Pons (tissue), 1 donor: ENCODE measurements around the gene PSG1.
"Not testable (repeated sequence)": the region's sequence is repeated elsewhere in the genome, so short reads cannot be mapped to it uniquely, and the experiment has no call there.

Experiments
- DNase-seq: peaks from one replicate; pipeline ENCODE4 v3.0.0-alpha.2; 2016; ENCODE audit warnings: low spot score

The PSG1 gene

DNA sequence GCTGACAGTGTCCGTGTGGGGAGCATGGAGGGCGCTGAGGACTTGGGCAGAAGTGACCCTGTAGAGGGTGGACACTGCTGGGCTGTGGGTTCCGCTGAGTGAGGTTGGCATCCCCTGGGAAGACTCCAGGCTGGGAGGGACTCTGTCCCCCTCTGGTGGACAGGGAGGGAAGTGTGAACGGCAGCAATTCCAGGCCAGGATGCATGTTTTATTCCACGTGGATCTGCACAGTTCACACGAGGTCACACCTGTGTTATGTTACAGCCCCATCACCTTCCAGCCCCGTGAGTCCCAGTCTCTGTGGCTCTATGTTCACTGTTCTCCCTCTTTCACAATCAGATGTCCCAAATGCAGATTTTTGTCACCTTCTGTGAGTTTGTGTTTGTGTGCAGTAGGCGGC is 1.8 kb upstream of the PSG1 start:
- DNase-seq = not testable (repeated sequence)

DNA sequence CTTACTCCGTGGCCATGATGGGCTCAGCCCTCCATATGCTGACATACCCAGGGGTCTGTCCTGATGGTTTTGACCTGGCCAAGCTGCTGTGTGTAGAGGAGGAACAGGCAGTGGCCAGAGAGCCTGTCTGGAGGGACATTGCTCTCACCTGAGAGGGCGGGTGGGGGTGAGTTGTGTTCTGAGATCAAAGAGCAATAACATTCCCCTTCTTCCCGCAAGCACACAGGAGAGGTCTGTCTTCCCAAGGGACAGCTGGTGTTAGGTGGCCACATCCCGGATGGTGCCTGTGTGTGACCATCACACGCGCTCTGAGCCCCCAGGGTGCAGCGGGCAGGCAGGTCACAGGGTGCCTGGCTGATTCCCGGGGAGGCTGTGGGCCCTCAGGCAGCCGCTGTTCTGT is 1.1 kb upstream of the PSG1 start:
- DNase-seq = not testable (repeated sequence)

DNA sequence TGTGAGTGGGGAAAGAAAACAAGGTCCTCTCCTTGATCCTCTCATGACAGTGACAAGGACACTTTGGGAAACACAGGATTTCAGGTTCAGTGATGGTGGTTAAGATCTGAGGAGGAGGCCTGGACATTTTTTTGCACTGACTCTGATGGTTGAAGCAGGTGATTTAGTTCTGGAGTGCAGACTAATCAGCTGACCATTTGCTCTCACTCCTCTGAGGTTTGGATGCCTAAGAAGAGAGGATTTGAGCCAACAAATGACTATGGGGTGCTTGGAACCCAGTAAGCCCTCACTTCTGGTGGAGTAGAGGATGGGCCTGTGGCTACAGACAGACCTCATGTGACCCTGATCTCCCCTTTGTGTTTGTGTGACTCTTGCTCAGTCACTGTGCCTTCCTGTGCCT is 2.9 kb downstream of the PSG1 start:
- not testable (repeated sequence) for DNase-seq

DNA sequence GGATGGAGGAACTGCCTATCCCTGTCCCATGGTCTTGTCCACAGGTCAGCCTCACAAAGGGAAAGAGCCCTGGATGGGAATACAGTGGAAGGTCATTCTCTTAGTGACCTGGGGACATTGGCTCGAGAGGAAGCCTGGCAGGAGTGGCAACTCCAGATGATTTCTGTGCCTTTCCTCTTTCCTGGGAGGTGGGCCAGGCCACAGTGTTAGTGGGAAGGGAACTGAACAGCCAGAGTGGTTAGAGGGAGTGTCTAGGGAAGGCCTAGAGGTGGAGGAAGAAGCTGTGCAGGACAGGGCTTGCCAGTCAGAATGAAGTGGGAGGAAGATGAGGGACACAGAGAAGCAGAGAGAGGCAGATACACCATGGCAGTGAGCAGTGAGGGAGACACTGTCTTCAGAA is 3.6 kb downstream of the PSG1 start:
- DNase-seq = not testable (repeated sequence)

DNA sequence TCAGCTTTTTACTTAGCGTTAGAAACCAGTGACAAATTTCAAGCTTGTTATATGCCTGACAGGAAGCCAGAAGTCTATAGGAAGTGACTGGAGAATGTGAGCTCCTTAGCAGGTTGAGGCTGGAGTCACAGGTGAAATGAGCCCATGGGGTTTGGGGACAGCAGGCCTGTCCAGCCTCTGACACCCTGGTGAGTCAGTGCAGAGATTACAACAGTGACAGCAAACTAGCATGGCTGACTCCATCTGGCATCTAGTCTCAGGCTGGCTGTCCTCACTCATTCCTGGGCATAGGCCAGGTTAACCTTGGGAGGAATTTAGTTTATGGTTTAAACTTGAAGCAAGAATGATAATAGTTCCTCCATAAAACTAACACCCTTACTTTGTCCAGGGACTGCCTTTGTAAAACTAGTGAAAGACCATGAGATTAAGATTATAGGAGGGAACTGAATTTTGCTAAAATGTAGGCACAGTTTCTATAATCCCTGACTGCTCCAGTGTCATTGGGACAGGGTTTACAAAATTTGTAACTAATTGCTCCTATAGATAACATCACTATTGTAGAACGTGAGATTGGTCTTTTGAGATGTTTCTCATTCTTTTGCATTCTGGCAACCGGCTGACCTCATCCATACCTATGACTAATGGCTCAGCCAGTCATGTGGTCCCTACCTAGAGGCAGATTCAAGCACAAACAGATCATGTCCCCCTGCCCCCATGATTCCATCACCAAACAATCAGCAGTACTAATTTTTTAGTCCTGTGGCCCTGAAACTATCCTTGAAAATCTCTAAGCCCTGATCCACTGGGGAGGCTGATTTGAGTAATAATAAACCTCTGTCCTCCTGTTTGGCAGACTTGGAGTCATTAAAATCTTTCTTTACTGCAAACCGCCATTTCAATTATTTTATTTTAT is 4.4 kb downstream of the PSG1 start:
- DNase-seq = not testable (repeated sequence)

DNA sequence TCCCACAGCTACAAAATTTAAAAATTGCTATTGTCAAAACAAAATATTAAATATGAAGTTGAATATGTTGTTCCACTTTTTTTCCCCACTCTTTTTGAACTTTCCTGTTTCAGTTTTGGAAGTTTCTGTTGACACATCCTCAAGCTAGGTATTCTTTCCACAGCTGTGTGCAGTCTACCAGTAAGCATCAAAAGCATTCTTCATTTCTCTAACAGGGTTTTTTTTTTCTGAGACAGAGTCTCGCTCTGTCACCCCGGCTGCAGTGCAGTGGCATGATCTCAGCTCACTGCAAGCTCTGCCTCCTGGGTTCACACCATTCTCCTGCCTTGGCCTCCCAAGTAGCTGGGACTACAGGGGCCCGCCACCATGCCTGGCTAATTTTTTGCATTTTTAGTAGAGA is 5.4 kb downstream of the PSG1 start:
- not testable (repeated sequence) for DNase-seq

DNA sequence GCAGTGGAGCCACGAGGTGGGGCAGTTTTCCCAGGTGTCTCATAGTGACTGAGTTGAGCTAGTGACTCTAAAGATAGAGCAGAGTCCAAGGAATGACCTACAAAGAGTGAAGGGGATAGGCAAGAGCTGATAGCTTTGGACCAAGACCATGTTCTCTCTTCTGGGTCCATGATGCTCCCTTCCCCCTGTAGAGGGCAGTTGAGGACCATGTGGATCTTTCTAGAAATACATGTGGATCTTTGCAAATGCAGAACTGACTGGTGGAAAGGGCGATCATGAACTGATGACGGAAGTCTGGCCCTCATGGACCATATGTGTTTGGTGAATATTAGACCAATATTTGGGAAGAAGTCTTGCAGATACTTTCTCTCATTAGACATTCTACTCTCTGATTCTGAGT is 6.9 kb downstream of the PSG1 start:
- no peak for DNase-seq

DNA sequence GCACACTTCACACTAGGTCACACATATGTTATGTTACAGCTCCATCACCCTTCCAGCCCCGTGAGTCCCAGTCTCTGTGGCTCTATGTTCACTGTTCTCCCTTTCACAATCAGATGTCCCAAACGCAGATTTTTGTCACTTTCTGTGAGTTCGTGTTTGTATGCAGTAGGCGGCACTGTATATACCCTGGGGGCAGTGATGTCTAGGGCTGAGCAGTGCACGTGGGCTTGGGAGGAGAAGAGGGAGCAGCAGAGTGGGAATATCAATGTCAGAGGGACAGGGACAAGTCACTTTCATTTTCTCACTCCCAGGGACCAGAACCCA is 22.0 kb downstream of the PSG1 start:
- no peak for DNase-seq

DNA sequence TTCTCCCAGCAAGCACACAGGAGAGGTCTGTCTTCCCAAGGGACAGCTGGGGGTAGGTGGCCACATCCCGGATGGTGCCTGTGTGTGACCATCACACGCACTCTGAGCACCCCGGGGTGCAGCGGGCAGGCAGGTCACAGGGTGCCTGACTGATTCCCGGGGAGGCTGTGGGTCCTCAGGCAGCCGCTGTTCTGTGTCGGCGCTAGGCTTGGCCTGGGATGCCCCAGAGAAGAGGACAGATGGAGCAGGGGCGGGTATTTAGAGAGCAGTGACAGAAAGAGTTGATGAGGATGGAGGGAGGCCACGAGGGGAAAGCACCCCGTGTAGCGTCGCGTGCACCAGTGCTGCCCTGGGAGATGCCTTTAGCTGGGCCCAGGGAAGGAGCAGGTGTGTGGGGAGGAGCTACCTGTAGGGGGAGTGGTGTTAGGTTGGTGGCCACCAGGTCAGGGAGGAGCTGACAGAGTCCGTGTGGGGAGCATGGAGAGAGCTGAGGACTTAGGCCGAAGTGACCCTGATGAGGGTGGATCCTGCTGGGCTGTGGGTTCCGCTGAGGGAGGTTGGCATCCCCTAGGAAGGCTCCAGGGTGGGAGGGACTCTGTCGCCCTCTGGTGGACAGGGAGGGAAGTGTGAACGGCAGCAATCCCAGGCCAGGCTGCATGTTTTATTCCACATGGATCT is 22.5 kb downstream of the PSG1 start:
- peak; percentile 17 for DNase-seq

DNA sequence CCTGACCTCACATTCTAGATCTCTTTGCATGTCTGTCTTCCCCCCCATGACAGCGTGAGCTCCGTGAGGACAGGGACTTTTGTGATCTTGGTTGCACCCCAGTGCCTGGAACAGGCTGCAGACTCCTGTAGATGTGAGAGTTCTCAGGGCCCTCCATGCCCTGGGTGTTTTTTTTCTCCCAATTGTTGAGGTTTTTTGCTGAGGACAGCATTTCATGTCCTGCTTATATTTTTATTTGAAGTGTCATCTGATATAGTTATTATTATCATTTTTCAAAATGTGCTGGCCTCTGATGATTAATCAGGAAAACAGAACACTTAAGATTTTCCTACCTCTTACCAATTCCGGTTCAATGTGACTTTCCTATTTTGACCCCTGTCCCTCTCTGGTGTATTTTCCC is 24.8 kb downstream of the PSG1 start:
- DNase-seq = not testable (repeated sequence)

DNA sequence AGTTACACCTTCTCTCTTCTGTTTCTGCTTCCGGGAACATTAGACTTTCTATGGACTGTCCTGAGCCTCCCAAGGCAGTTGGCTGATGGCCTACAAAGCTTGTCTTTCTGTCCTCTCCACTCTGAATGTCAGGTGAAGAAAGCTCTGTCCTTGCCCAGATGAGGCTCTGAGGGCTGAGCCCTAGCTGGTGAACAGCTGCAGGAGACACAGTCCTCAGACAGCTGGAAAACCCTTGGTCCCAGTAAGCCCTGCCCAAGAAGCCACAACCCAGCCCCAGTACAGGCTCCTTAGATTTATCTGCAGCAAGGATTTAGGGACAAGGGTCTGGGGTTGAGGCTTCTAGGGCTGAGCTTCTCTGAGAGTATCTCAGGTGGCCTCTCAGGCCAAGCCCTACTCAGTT is 26.3 kb downstream of the PSG1 start:
- DNase-seq = not testable (repeated sequence)

DNA sequence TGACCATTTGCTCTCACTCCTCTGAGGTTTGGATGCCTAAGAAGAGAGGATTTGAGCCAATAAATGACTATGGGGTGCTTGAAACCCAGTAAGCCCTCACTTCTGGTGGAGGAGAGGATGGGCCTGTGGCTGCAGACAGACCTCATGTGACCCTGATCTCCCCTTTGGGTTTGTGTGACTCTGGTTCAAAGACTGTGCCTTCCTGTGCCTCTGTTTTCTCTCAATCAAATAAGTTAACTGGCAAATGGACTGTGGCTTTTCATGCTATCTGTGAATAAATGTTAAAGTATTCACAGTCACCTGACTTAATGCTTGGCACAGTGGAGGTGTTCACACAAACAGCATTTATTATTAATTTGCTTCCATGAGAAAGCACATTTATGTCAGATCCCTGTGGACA is 26.7 kb downstream of the PSG1 start:
- DNase-seq = not testable (repeated sequence)

DNA sequence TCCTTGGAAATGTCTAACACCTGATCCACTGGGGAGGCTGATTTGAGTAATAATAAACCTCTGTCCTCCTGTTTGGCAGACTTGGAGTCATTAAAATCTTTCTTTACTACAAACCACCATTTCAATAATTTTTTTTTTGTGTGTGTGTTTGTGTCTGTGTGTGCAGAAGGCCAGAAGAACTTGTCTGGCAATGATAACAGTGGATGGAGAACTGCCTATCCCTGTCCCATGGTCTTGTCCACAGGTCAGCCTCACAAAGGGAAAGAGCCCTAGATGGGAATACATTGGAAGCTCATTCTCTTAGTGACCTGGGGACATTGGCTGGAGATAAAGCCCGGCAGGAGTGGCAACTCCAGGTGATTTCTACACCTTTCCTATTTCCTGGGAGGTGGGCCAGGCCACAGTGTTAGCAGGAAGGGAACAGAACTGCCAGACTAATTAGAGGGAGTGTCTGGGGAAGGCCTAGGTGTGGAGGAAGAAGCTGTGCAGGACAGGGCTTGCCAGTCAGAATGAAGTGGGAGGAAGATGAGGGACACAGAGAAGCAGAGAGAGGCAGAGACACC is 27.7 kb downstream of the PSG1 start:
- not testable (repeated sequence) for DNase-seq

DNA sequence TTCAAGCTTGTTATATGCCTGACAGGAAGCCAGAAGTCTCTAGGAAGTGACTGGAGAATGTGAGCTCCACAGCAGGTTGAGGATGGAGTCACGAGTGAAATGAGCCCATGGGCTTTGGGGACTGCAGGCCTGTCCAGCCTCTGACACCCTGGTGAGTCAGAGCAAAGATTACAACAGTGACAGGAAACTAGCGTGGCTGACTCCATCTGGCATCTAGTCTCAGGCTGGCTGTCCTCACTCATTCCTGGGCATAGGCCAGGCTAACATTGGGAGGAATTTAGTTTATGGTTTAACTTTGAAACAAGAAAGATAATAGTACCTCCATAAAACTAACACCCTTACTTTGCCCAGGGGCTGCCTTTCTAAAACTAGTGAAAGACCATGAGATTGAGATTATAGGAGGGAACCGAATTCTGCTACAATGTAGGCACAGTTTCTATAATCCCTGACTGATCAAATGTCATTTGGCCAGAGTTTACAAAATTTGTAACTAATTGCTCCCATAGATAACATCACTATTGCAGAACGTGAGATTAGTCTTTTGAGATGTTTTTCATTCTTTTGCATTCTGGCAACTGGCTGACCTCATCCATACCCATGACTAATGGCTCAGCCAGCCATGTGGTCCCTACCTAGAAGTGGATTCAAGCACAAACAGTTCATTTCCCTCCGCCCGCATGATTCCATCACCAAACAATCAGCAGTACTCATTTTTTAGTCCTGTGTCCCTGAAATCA is 28.4 kb downstream of the PSG1 start:
- no peak for DNase-seq

DNA sequence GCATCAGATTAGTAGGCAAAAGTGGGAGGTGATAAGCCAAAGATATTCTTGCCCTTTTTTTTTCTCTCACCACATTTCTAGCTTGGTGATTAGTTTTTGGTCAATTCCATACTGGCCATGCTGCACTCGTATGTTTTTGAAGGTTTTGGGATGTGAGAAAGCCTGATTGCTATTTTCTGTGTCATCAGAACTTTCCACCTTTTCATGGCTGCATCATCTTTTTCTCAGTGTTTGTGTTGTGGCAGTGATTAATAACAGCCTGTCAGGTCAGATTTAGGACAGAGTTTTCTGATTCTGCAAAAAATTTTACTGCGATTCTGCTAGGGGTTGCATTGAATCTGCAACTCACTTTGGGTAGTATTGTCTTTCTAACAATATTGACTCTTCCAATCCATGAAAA is 32.9 kb downstream of the PSG1 start:
- DNase-seq = no peak

DNA sequence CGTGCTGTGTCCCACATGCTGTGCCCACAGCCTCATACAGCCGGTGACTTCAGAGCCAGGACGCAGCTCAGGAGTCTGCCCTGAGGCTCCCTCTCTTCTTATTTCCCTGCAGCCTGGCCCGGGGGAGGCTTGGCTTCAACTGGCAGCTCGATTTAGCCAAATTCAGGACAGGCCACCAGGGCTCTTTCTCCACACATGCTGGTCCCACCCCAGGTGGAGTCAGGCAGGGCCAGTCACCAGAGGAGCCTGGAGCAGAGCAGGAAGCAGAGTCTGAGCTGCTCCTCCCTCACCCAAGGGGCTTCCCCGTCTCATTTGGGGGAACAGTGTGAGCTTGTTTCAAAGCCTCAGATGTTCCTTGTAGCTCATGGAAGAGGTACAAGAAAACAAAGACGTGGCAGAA is 35.9 kb downstream of the PSG1 start:
- DNase-seq = not testable (repeated sequence)

DNA sequence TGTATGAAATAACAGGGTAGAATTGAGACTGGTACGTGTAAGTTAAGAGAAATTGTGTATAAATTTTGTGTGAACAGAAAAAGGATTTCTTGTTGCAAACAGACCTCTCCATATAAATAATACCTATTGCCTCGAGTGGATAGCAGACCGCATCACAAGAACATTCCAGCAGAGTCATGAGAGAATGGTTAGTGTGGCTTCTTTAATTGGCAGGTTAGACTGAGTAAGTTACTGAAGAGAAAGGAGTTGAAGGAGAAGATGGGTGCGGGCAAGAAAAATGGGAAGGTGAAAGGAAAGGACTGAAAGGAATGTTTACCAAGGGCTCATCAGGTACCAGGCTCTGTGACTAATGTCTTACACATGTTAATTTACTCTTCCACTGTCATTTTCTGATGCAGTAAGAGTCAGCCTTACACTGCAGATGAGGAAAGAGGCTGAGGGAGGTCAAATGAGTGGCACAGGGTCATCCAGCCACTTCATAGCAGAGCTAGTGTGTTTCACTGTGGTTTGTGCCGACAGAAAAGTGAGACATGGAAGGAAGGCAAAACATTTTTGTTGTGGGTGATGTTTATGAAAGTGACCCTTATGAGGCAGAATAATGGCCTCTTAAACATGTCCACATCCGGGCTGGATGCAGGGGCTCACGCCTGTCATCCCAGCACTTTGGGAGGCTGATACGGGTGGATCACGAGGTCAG is 46.6 kb downstream of the PSG1 start:
- DNase-seq = not testable (repeated sequence)

DNA sequence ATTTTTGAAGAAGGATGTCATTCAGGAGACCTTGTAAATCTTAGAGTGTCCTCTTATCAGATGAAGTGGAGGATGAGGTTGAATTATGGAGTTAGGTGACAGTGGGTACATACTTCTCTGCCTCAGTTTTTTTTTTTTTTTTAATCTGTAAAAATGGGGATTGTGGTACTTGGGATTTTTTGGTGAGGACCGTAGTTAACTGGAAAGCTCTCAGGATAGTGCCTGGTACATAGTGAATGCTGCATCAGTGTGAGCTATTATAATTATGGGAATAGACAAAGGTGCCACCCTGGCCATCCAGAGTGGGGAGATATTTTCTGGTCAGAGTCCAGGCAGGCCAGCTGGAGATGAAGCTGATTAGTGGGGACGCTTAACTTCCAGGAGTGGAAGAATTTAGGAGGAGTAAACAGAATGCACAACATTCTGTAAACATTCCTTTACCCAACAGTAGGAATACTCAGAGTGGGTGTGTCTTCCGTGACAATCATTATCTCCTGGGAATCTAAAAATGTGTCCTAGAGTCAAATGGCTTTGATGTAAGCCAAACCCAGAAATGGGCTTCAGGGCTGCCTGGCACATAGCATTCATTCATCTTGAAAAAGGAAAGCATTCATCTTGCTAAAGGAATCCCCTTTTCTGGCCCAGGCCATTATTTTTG is 47.4 kb downstream of the PSG1 start:
- DNase-seq = peak; percentile 17

DNA sequence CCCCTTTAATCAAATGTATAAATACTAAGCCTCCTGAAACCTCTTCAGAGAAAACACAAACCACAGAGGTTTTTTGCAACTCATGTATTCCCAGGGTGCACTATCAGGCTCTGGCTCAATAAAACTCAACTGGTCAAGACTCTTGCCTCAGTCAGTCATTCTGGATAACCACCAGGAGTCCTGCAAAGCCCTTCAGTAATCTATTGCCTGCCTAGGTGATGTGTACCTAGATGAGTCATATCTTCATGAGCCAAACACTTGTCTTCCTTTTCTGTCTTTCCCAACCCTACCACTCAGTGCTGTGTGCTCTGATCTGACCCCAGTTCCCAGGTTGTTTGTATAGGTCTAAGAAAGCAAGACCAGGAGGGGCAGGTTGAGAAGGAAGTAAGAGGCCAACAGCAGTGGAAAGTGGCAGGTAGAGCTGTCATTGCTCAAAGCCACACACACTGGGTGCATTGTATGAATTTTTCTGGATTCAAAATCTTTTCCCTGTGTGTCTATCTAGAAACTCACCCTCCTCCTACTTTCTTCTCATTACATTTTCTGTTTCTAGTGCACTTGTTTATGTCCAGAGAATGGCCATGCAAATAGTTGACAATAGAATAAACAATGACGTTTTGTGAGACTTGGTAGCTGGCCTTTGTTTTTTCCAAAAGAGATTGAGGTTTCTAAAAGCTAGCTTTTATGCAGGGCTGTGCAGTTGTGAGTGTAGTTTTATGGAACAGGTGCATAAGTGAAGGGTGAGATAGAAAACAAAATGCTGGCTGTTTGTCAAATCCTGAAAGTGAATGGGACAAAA is 48.1 kb downstream of the PSG1 start:
- peak; percentile 88 for DNase-seq

DNA sequence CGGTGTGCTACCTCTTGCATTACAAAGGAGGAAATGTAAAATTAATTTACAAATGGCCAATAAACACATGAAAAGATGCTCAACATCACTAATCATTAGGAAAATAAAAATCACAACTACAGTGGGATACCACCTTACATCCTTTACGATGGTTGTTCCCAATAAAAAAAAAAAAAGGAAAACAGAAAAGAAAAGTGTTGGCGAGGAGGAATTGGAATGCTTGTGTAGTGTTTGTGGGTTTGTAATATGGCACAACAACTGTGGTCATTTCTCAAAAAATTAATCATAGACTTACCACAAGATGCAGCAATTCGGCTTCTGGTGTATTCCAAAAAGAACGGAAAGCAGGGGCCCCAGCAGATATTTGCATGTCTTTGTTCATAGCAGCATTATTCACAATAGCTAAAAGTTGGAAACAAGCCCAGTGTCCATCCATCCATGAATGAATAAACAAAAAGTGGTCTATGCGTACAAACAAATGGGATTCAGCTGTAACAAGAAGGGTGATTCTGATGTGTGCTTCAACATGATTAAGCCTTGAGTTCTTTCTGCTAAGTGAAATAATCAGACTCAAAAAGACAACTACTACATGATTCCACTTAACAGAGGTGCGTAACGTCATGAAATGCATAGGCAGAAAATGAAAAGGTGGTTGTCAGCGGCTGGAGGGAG is 58.1 kb downstream of the PSG1 start:
- peak; percentile 97 for DNase-seq
